GM23248 (cell line): ENCODE measurements around the gene RBM47. TPM values are rescaled to one million over a fixed set of nuclear protein-coding genes. Genes with fewer than 3 reads are reported as not detected.
"Not testable (repeated sequence)": the region's sequence is repeated elsewhere in the genome, so short reads cannot be mapped to it uniquely, and the experiment has no call there.

Source experiments
- DNase-seq: peaks from one replicate; pipeline ENCODE4 v3.0.0-alpha.2; 2015
- H2AFZ ChIP-seq: fragments of 200-600 bp; sonication (generic); 2 replicates; pipeline ENCODE4 v1.6.1; 2016; ENCODE audit warnings: antibody characterized with exemption
- H3F3A ChIP-seq: fragments of 200-600 bp; sonication (generic); 2 replicates; pipeline ENCODE4 v1.6.1; 2016; ENCODE audit warnings: mild to moderate bottlenecking, antibody characterized with exemption, mixed run types; ENCODE audit not compliant: insufficient read depth
- H3K27ac ChIP-seq: fragments of 200-600 bp; sonication (generic); 2 replicates; pipeline ENCODE4 v1.5.1; 2016; ENCODE audit warnings: mild to moderate bottlenecking
- H3K27me3 ChIP-seq: fragments of 200-600 bp; sonication (generic); replicated peaks from 2 replicates; pipeline ENCODE4 v1.6.1; 2016; ENCODE audit warnings: mild to moderate bottlenecking; ENCODE audit not compliant: insufficient read depth
- H3K36me3 ChIP-seq: fragments of 200-600 bp; sonication (generic); 2 replicates; pipeline ENCODE4 v1.6.1; 2016; ENCODE audit warnings: low read depth, mild to moderate bottlenecking
- H3K4me1 ChIP-seq: fragments of 200-600 bp; sonication (generic); 2 replicates; pipeline ENCODE4 v1.6.1; 2016; ENCODE audit warnings: mild to moderate bottlenecking; ENCODE audit not compliant: insufficient read depth
- H3K4me2 ChIP-seq: fragments of 200-600 bp; sonication (generic); one replicate; pipeline ENCODE4 v1.6.1; 2016; ENCODE audit warnings: mild to moderate bottlenecking; ENCODE audit not compliant: unreplicated experiment
- H3K4me3 ChIP-seq: fragments of 200-600 bp; sonication (generic); 2 replicates; pipeline ENCODE4 v1.5.1; 2016; ENCODE audit warnings: mild to moderate bottlenecking
- H3K79me2 ChIP-seq: fragments of 200-600 bp; sonication (generic); 2 replicates; pipeline ENCODE4 v1.6.1; 2016; ENCODE audit warnings: mild to moderate bottlenecking; ENCODE audit not compliant: insufficient read depth
- H3K9ac ChIP-seq: fragments of 200-600 bp; sonication (generic); 2 replicates; pipeline ENCODE4 v1.6.1; 2016; ENCODE audit warnings: mild to moderate bottlenecking
- H3K9me2 ChIP-seq: fragments of 200-600 bp; sonication (generic); 2 replicates; pipeline ENCODE4 v1.6.1; 2016; ENCODE audit warnings: mixed run types, mild to moderate bottlenecking, moderate library complexity; ENCODE audit not compliant: insufficient read depth
- H3K9me3 ChIP-seq: fragments of 200-600 bp; sonication (generic); one replicate; pipeline ENCODE4 v1.6.1; 2017; ENCODE audit warnings: low read depth
- H4K20me1 ChIP-seq: fragments of 200-600 bp; sonication (generic); 2 replicates; pipeline ENCODE4 v1.6.0; 2016; ENCODE audit not compliant: insufficient read depth
- EZH2 ChIP-seq: fragments of 200-600 bp; sonication (generic); IDR thresholded peaks from 2 replicates; pipeline ENCODE4 v1.6.1; 2018; ENCODE audit warnings: antibody characterized with exemption, mild to moderate bottlenecking; ENCODE audit not compliant: insufficient read depth, poor library complexity, severe bottlenecking
- EZH2phosphoT487 ChIP-seq: fragments of 200-600 bp; sonication (generic); IDR thresholded peaks from 2 replicates; pipeline ENCODE4 v1.6.1; 2018; ENCODE audit warnings: antibody characterized with exemption, moderate library complexity, mild to moderate bottlenecking, low read depth; ENCODE audit not compliant: insufficient read depth
- WGBS, 2 experiments: methylation state at CpG; one replicate each; pipeline ENCODE4 v1.1.6; 2015 to 2017; ENCODE audit warnings: low lambda C conversion rate in 2 of 2, low coverage in 1 of 2; ENCODE audit errors: missing lambda C conversion rate in 2 of 2; 5-methylcytosine and 5-hydroxymethylcytosine counted together
- in situ Hi-C: fragments of 300-500 bp; cut with MboI; formaldehyde crosslinking; loops from 2 replicates; pipeline ENCODE4 v1.15.0; 2020
- polyA plus RNA-seq: library from polyadenylated mRNA; unstranded; fragments of >200 nt; fragmentation: Nextera tagmentation; extraction: Ambion mirVana; gene quantifications from 2 replicates; pipeline ENCODE4 v1.2.1, GENCODE V29; 2016
- total RNA-seq: library from RNA; depleted of rRNA; stranded (reverse); fragments of >200 nt; shearing (Covaris generic); gene quantifications from 2 replicates; pipeline ENCODE4 v1.2.3, GENCODE V29; 2014

The RBM47 gene
- total and polyA plus RNA-seq, 2 experiments from 2014 or later: 0.70 to 1.3 TPM

GRCh38 chr4:40439519-40439918 lies 190.1 kb downstream of the RBM47 start:
- Histone ChIP-seq H3K4me2 (no peak overlapping the region), H3K9ac (no peak overlapping the region), H3K79me2 (no peaks in the 10 kb centered on the region), H3K4me1 (no peaks in the 10 kb centered on the region), H3K36me3 (no peaks in the 10 kb centered on the region), H3K4me3 (no peak overlapping the region), H3F3A (no peaks in the 10 kb centered on the region), H3K9me2 (no peaks in the 10 kb centered on the region), H3K27me3 (no peaks in the 10 kb centered on the region), H3K9me3 (no peaks in the 10 kb centered on the region), H3K27ac (no peak overlapping the region), H4K20me1 (no peaks in the 10 kb centered on the region), H2AFZ (no peak overlapping the region)
- in situ Hi-C loops: no loop called here
- 67 to 70% methylated on average over 1 of the region's 1 CpG for WGBS, 2 experiments
- DNase-seq: no peak
- TF ChIP-seq EZH2 (no peak), EZH2phosphoT487 (no peak)

GRCh38 chr4:40438384-40439026 lies 191.2 kb downstream of the RBM47 start:
- TF ChIP-seq EZH2phosphoT487 (no peak), EZH2 (no peak)
- no peaks in the 10 kb centered on the region for H3F3A ChIP-seq
- no peaks in the 10 kb centered on the region for H3K9me2 ChIP-seq
- 94 to 96% methylated on average over 34 to 64 of the region's 64 CpGs for WGBS, 2 experiments
- H3K4me2 ChIP-seq: no peak overlapping the region
- in situ Hi-C loops: no loop called here
- H3K9ac ChIP-seq: no peak overlapping the region
- H3K4me3 ChIP-seq: no peak overlapping the region
- DNase-seq: no peak
- H3K27me3 ChIP-seq: no peaks in the 10 kb centered on the region
- H3K4me1 ChIP-seq: no peaks in the 10 kb centered on the region
- H3K36me3 ChIP-seq: no peaks in the 10 kb centered on the region
- H2AFZ ChIP-seq: no peak overlapping the region
- H3K79me2 ChIP-seq: no peaks in the 10 kb centered on the region
- no peak overlapping the region for H3K27ac ChIP-seq
- H3K9me3 ChIP-seq: no peaks in the 10 kb centered on the region
- H4K20me1 ChIP-seq: no peaks in the 10 kb centered on the region

- DNase-seq: no peak
- no peak overlapping the region for H3K4me2 ChIP-seq
- H3K27ac ChIP-seq: no peak overlapping the region
- H4K20me1 ChIP-seq: no peaks in the 10 kb centered on the region
- H3F3A ChIP-seq: no peaks in the 10 kb centered on the region
- 97% methylated on average over 58 to 59 of the region's 59 CpGs for WGBS, 2 experiments
- no peak overlapping the region for H3K9ac ChIP-seq
- H3K36me3 ChIP-seq: no peaks in the 10 kb centered on the region
- H2AFZ ChIP-seq: no peak overlapping the region
- TF ChIP-seq EZH2 (no peak), EZH2phosphoT487 (no peak)
- no peaks in the 10 kb centered on the region for H3K9me3 ChIP-seq
- H3K27me3 ChIP-seq: no peaks in the 10 kb centered on the region
- no peaks in the 10 kb centered on the region for H3K4me1 ChIP-seq
- in situ Hi-C loops: no loop called here
- H3K4me3 ChIP-seq: no peak overlapping the region
- H3K9me2 ChIP-seq: no peaks in the 10 kb centered on the region
- no peaks in the 10 kb centered on the region for H3K79me2 ChIP-seq
These were observed 191.8 kb downstream of the RBM47 start for GRCh38 chr4:40437741-40438383.

- H3K4me2 ChIP-seq, in situ Hi-C loops, H3K9ac ChIP-seq, DNase-seq, H3K79me2 ChIP-seq, H3K27ac ChIP-seq, H2AFZ ChIP-seq, H3K9me2 ChIP-seq, H3K4me3 ChIP-seq, H3K36me3 ChIP-seq, H4K20me1 ChIP-seq, H3K27me3 ChIP-seq, H3F3A ChIP-seq, H3K4me1 ChIP-seq, H3K9me3 ChIP-seq: not testable (repeated sequence)
- WGBS, 2 experiments: 96 to 97% methylated on average over 10 of the region's 10 CpGs
These were observed 194.4 kb downstream of the RBM47 start for GRCh38 chr4:40435306-40435705.

- no peaks in the 10 kb centered on the region for H3F3A ChIP-seq
- H3K36me3 ChIP-seq: no peaks in the 10 kb centered on the region
- H3K4me2 ChIP-seq: no peak overlapping the region
- no peak for TF ChIP-seq EZH2
- no peak for TF ChIP-seq EZH2phosphoT487
- no peak for DNase-seq
- H2AFZ ChIP-seq: no peak overlapping the region
- no peaks in the 10 kb centered on the region for H3K9me3 ChIP-seq
- H3K9me2 ChIP-seq: no peaks in the 10 kb centered on the region
- no peaks in the 10 kb centered on the region for H3K79me2 ChIP-seq
- in situ Hi-C loops: no loop called here
- H3K9ac ChIP-seq: no peak overlapping the region
- H4K20me1 ChIP-seq: no peaks in the 10 kb centered on the region
- H3K4me3 ChIP-seq: no peak overlapping the region
- no peaks in the 10 kb centered on the region for H3K4me1 ChIP-seq
- H3K27me3 ChIP-seq: no peaks in the 10 kb centered on the region
- H3K27ac ChIP-seq: no peak overlapping the region
- WGBS, 2 experiments: 81 to 86% methylated on average over 6 of the region's 6 CpGs
These were observed 195.5 kb downstream of the RBM47 start for GRCh38 chr4:40434126-40434687.
